Transverse colon (tissue), 4 donors: ENCODE measurements around the gene RPA1. TPM values are rescaled to one million over a fixed set of nuclear protein-coding genes. Genes with fewer than 3 reads are reported as not detected.

ENCODE experiments used
- DNase-seq: peaks from one replicate; pipeline ENCODE4 v3.0.0-alpha.2; 2019
- H3K27ac ChIP-seq, 4 donors: fragments of 200-600 bp; sonication (generic); 2 replicates each; pipeline ENCODE4 v1.5.1; 2016 to 2018; ENCODE audit warnings: inconsistent platforms in 4 of 4
- H3K27me3 ChIP-seq: fragments of 200-600 bp; sonication (generic); 2 replicates; pipeline ENCODE4 v1.5.1; 2017; ENCODE audit warnings: inconsistent platforms
- H3K36me3 ChIP-seq, 4 donors: fragments of 200-600 bp; sonication (generic); 2 replicates each; pipeline ENCODE4 v1.5.1; 2017 to 2019; ENCODE audit warnings: inconsistent platforms in 4 of 4
- H3K4me1 ChIP-seq, 4 donors: fragments of 200-600 bp; sonication (generic); 2 replicates each; pipeline ENCODE4 v1.5.1; 2017 to 2020; ENCODE audit warnings: inconsistent platforms in 4 of 4
- H3K4me3 ChIP-seq, 4 donors: fragments of 200-600 bp; sonication (generic); 1 replicate in 1 of 4; 2 replicates in 3 of 4; pipeline versions ENCODE4 v1.5.1 to v1.6.1; 2017 to 2019; ENCODE audit warnings: inconsistent platforms in 4 of 4
- H3K9me3 ChIP-seq, 2 donors: fragments of 200-600 bp; sonication (generic); 2 replicates each; pipeline ENCODE4 v1.5.1; 2017 to 2019; ENCODE audit warnings: inconsistent platforms in 2 of 2
- EP300 ChIP-seq: sonication (generic); formaldehyde crosslinking; IDR thresholded peaks from one replicate; pipeline ENCODE4 v1.6.1; 2017; ENCODE audit warnings: antibody characterized with exemption, low read depth
- POLR2A ChIP-seq: fragments of 450-650 bp; IDR thresholded peaks from one replicate; pipeline ENCODE4 v1.6.1; 2016; ENCODE audit warnings: antibody characterized with exemption, mild to moderate bottlenecking, moderate library complexity
- POLR2AphosphoS5 ChIP-seq, 3 donors: sonication (generic); formaldehyde crosslinking; IDR thresholded peaks; one replicate each; pipeline ENCODE4 v1.6.1; 2016; ENCODE audit warnings: antibody characterized with exemption in 3 of 3
- whole genome bisulfite sequencing, 2 donors: methylation state at CpG; one replicate each; pipeline ENCODE4 v1.1.5; 2018; ENCODE audit warnings: low coverage in 1 of 2; 5-methylcytosine and 5-hydroxymethylcytosine counted together
- in situ Hi-C, 4 donors: fragments of 200-750 bp; cut with MboI; loops; one replicate each; pipeline versions ENCODE4 v1.15.0 to v1.15.1; 2017; ENCODE audit warnings: low sequenced_read_pairs in 3 of 4, low pct_ligation_motif_present in 1 of 4, low pct_unique_long_range_greater_than_20kb in 1 of 4
- intact Hi-C: fragments of 100-400 bp; cut with DNase I; formaldehyde crosslinking; loops from one replicate; pipeline ENCODE4 v1.15.1; 2023; ENCODE audit warnings: low total_unique reads
- total RNA-seq, 4 donors: library from RNA; depleted of rRNA; stranded (reverse); fragments of >200 nt; gene quantifications; one replicate each; pipeline ENCODE4 v1.1.0, GENCODE V29; 2016
- TF ChIP-seq, protein P1 (sequence below), 5 experiments: fragments of 200-600 bp in 3 of 5; fragments of 450-650 bp in 2 of 5; sonication (generic) in 3 of 5; IDR thresholded peaks; 1 replicate in 2 of 5; 2 replicates in 3 of 5; pipeline ENCODE4 v1.5.1; 2016 to 2017; ENCODE audit warnings: antibody characterized with exemption in 5 of 5, inconsistent platforms in 3 of 5, mild to moderate bottlenecking in 2 of 5, moderate library complexity in 1 of 5

The RPA1 gene
- total RNA-seq, 4 donors from 2014 or later: 6.4 to 160 (median 23.9) TPM

DNA sequence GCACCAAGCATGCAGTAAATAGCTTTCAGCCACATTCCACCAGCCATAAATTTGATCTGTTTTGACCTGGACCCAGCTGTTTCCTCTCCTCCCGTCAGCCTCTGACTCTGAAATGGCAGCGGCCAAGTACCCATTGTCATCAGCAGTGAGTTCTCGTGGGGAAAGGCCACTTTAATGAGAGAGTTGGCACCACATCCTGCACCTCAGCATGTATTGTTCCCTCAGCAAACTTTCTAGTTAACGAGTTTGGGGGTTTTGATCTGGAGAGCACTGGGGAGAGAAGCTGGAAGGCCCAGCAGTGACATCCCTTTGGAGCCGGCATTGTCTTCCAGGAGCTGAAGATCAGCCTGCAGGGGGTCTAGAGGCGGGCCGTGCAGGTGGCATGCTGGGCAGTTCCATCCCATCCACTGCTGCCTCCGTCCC lies 84.9 kb downstream of the RPA1 start:
- WGBS, 2 donors: 40 to 47% methylated on average over 3 to 8 of the region's 8 CpGs
- DNase-seq: no peak
- TF ChIP-seq POLR2AphosphoS5 (IDR thresholded peaks at IDR 0.05) (no peak), POLR2A (no peak), EP300 (no peak)
- TF ChIP-seq, protein P1, sequence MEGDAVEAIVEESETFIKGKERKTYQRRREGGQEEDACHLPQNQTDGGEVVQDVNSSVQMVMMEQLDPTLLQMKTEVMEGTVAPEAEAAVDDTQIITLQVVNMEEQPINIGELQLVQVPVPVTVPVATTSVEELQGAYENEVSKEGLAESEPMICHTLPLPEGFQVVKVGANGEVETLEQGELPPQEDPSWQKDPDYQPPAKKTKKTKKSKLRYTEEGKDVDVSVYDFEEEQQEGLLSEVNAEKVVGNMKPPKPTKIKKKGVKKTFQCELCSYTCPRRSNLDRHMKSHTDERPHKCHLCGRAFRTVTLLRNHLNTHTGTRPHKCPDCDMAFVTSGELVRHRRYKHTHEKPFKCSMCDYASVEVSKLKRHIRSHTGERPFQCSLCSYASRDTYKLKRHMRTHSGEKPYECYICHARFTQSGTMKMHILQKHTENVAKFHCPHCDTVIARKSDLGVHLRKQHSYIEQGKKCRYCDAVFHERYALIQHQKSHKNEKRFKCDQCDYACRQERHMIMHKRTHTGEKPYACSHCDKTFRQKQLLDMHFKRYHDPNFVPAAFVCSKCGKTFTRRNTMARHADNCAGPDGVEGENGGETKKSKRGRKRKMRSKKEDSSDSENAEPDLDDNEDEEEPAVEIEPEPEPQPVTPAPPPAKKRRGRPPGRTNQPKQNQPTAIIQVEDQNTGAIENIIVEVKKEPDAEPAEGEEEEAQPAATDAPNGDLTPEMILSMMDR (IDR thresholded peaks at IDR 0.05): no peak
- H3K27ac ChIP-seq: no peak overlapping the region
- no peaks in the 10 kb centered on the region for H3K36me3 ChIP-seq
- peaks cover 77% of the 10 kb centered on the region for H3K27me3 ChIP-seq
- H3K4me1 ChIP-seq: no peaks in the 10 kb centered on the region
- in situ Hi-C loops (loop anchor here in 2 of 4 donors (10.0 kb wide), 1 partner anchor 100 kb away; no protein-coding TSS in a partner anchor), intact Hi-C loops (no loop called here)
- H3K4me3 ChIP-seq: no peak overlapping the region
- H3K9me3 ChIP-seq: no peaks in the 10 kb centered on the region

DNA sequence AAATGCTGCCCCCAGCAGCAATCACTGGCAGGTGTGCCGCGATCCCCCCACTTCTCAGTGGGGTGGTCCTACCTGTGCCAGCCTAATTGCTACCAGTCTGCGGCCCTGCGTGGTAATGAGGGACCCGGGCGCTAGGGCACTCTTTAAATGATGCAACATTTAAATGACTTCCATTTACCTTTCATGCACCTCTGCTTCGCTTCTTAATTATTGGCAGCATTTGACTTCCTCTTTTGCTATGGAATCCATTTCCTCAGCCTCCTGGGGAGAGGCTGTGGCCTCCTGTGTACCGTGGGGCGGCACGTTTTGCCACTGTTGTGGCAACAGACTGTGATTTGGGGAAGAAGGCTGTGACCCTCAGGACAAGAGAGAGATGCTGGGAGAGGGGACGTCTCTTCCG lies 86.1 kb downstream of the RPA1 start:
- in situ Hi-C loops: loop anchor here in 2 of 4 donors (10.0 kb wide), 1 partner anchor 99 kb away; no protein-coding TSS in a partner anchor
- WGBS, 2 donors: 61 to 62% methylated on average over 4 to 12 of the region's 12 CpGs

DNA sequence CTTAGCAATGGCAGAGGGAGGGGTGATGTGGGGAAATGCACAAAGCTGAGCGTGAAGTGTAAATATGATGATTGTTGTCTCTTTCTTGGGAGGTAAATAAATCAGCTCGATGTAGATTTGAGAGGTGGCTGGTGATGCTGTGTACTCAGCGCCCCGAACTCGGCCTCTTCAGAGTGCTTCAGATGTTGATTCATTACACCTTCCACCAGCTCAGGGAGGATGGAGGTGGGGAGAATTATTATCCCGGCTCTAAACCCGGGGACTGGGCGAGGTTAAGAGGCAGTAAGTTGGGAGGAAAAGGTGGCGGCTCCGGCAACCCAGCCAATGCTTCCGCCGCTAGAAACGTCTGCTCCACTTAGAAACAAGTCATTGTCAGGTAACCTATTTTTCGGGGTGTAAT lies 86.5 kb downstream of the RPA1 start:
- H3K9me3 ChIP-seq: no peaks in the 10 kb centered on the region
- in situ Hi-C loops: loop anchor here in 2 of 4 donors (10.0 kb wide), 1 partner anchor 98 kb away; no protein-coding TSS in a partner anchor
- intact Hi-C loops: no loop called here
- no peaks in the 10 kb centered on the region for H3K4me1 ChIP-seq
- 45 to 70% methylated on average over 4 to 14 of the region's 14 CpGs for WGBS, 2 donors
- no peaks in the 10 kb centered on the region for H3K36me3 ChIP-seq
- DNase-seq: no peak
- H3K27ac ChIP-seq: no peak overlapping the region
- peaks cover 61% of the 10 kb centered on the region for H3K27me3 ChIP-seq
- no peak overlapping the region for H3K4me3 ChIP-seq
- TF ChIP-seq, protein P1 (IDR thresholded peaks at IDR 0.05): no peak
- no peak for TF ChIP-seq POLR2AphosphoS5 (IDR thresholded peaks at IDR 0.05)
- no peak for TF ChIP-seq POLR2A
- no peak for TF ChIP-seq EP300

More for the DNA sequence above, 86.1 kb downstream of the RPA1 start:
- TF ChIP-seq POLR2A: no peak
- TF ChIP-seq EP300: no peak
- no peak for TF ChIP-seq POLR2AphosphoS5 (IDR thresholded peaks at IDR 0.05)
- TF ChIP-seq, protein P1 (IDR thresholded peaks at IDR 0.05): no peak
- no peak for DNase-seq
- intact Hi-C loops: no loop called here
- no peaks in the 10 kb centered on the region for H3K36me3 ChIP-seq
- no peaks in the 10 kb centered on the region for H3K9me3 ChIP-seq
- no peak overlapping the region for H3K4me3 ChIP-seq
- no peak overlapping the region for H3K27ac ChIP-seq
- H3K4me1 ChIP-seq: no peaks in the 10 kb centered on the region
- H3K27me3 ChIP-seq: peaks cover 65% of the 10 kb centered on the region

DNA sequence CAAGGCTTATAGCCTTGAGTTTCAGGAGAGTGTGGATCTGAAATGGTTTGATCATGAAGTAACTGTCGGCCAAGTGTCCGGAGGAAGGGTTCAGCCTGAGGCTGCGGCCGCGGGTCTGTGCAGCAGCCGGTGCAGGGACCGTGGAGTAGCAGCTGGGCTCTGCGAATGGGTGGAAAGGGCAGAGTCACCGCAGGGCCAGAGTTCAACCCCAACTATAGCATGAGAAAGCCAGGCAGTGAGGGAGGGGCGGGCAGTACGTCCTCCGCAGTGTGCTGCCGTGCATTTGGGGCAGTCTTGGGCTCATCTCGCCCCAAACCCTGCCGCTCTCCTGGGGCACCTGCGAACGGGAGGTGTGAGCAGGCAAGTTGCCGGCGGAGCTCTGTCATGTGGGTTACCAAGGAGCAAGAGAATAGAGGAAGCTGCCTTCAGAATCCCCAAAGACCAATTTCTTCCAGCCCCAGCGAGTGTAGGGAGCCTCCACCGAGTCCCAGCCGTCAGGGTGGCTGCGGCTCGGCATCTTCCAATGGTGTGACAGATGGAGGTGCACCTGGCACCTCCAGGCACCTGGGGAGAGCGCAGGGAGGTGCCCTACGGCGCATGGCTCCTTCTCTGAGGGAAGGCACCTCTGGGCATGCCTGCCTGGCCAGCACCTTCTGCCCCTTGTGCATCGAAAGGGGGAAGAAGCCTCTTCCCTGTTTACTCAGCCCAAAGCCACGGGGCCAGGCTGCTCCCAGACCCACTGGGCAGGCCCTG lies 87.3 kb downstream of the RPA1 start:
- in situ Hi-C loops (loop anchor here in 2 of 4 donors (10.0 kb wide), 1 partner anchor 98 kb away; no protein-coding TSS in a partner anchor), intact Hi-C loops (no loop called here)
- Histone ChIP-seq H3K27me3 (peaks cover 52% of the 10 kb centered on the region), H3K4me3 (no peak overlapping the region), H3K9me3 (no peaks in the 10 kb centered on the region), H3K27ac (no peak overlapping the region), H3K36me3 (no peaks in the 10 kb centered on the region), H3K4me1 (no peaks in the 10 kb centered on the region)
- 40 to 70% methylated on average over 1 to 29 of the region's 29 CpGs for WGBS, 2 donors
- TF ChIP-seq POLR2AphosphoS5 (IDR thresholded peaks at IDR 0.05): no peak
- TF ChIP-seq, protein P1 (IDR thresholded peaks at IDR 0.05): no peak
- no peak for TF ChIP-seq EP300
- no peak for TF ChIP-seq POLR2A
- no peak for DNase-seq
